T-helper 17 cell (primary cell): ENCODE results near the gene SENP1. TPM values are rescaled to one million over a fixed set of nuclear protein-coding genes. Genes with fewer than 3 reads are reported as not detected.

Experiments used
- ATAC-seq: fragments of 150-1000 bp; cut with Tn5 transposase; 2 replicates; pipeline ENCODE4 v1.10.0; 2021; ENCODE audit warnings: mild to moderate bottlenecking, moderate library complexity
- DNase-seq, 3 donors: peaks; one replicate each; pipeline versions ENCODE4 v3.0.0 to v3.0.0-alpha.2; 2020 to 2021
- H3K9me3 ChIP-seq: one replicate; pipeline ENCODE4 v1.7.0; 2013; ENCODE audit warnings: low read length, mild to moderate bottlenecking; ENCODE audit not compliant: control insufficient read depth, poor library complexity, severe bottlenecking
- H3K27ac Mint-ChIP-seq: one replicate; pipeline ENCODE4 v1.8.0; 2022; ENCODE audit warnings: mild to moderate bottlenecking, moderate library complexity, mixed read lengths
- H3K27me3 Mint-ChIP-seq: one replicate; pipeline ENCODE4 v1.8.0; 2022; ENCODE audit warnings: mixed read lengths
- H3K36me3 Mint-ChIP-seq: one replicate; pipeline ENCODE4 v1.8.0; 2022; ENCODE audit warnings: low read depth, mixed read lengths
- H3K4me1 Mint-ChIP-seq: one replicate; pipeline ENCODE4 v1.8.0; 2022; ENCODE audit warnings: mild to moderate bottlenecking, mixed read lengths
- H3K4me3 Mint-ChIP-seq: one replicate; pipeline ENCODE4 v1.8.0; 2022; ENCODE audit warnings: mild to moderate bottlenecking, moderate library complexity, mixed read lengths
- total RNA-seq, 4 donors: library from RNA in 2 of 4; stranded (reverse) in 2 of 4; gene quantifications; one replicate each; pipeline ENCODE4 v1.2.3 and lab custom pipeline; 2022 to 2026

SENP1 gene
- total RNA-seq, 2 donors from 2014 or later = 26.9 to 33.8 TPM

DNA sequence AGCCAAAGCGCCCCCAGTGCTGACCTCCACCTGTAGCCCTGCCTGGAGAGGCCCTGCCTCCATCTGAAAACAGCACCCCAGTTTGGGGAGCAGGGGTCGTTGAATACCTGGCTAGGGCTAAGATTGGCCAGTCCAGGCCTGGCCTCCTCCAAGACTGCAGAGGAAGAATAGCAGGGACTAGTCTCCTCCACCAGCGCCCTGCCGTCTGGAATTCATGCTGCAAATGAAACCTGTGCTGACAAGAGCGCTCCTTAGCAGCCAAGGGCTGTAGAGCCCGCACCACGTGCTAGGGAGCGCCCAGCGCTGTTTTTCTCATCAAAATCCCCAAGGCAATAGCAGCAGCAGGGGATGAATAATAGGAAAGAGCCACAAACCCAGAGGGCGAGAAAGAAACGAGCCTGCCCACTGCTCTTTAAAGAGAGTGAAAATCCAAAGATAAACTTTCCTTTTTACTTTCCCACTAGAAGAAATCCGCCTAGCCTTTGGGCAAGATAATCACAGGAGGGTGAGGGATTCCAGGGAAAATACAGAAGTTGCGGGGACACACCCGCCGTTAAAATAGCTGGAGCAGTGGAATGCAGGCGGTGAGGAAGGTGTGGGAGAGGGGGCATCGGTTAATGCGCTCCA lies 104.9 kb downstream of the SENP1 start:
- peaks cover 83% of the 10 kb centered on the region for H3K27me3 Mint-ChIP-seq
- peaks cover 38% of the 10 kb centered on the region for H3K4me1 Mint-ChIP-seq
- H3K36me3 Mint-ChIP-seq = peaks cover 3% of the 10 kb centered on the region
- H3K27ac Mint-ChIP-seq = no peak overlapping the region
- no peaks in the 10 kb centered on the region for H3K9me3 ChIP-seq
- H3K4me3 Mint-ChIP-seq = peak overlapping the region; percentile 86
- ATAC-seq (no peak), DNase-seq (no peak)

DNA sequence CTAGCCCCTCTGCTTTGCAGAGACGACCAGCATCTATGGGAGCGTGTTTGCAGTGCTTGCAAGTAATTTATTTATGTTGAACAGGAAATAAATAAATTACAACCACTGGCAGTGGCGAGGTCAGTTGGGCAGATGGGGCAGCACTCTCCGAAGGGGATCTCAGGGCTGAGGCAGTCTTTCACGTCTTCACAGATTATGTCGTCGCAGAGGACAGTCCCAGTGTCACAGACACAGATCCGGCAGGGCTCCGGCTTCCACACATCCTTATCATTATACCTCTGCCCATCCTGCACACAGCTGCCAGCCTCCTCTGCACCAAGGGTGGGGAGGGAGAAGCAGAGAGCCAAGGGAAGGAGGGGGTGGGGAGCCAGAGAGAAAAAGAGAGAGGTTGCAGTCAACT lies 106.1 kb downstream of the SENP1 start:
- DNase-seq (no peak), ATAC-seq (no peak)
- H3K4me3 Mint-ChIP-seq = no peak overlapping the region
- H3K27ac Mint-ChIP-seq = no peak overlapping the region
- H3K4me1 Mint-ChIP-seq = peaks cover 33% of the 10 kb centered on the region
- no peaks in the 10 kb centered on the region for H3K9me3 ChIP-seq
- H3K27me3 Mint-ChIP-seq = peaks cover 83% of the 10 kb centered on the region
- H3K36me3 Mint-ChIP-seq = peaks cover 3% of the 10 kb centered on the region

DNA sequence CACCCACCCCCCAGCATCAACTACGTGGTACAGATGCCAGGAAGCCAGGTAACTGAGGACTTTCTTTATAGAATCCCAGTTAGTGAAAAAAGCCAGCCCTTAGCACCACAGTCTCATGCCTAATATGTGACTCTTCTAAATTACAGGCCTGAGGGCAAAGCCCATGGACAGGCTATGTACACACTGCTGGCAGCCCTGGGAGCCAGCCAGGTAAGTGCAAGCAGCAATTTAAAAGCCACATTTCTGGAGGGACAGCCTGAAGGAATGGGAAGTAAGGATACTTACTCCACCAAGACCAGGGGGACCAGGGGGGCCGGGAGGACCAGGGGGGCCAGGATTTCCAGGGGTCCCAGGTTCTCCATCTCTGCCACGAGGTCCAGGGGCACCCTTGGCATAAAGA lies 108.6 kb downstream of the SENP1 start:
- Mint-ChIP-seq H3K27ac (no peak overlapping the region), H3K36me3 (peaks cover 5% of the 10 kb centered on the region), H3K4me3 (no peak overlapping the region), H3K27me3 (peaks cover 77% of the 10 kb centered on the region), H3K4me1 (peaks cover 19% of the 10 kb centered on the region)
- DNase-seq (no peak), ATAC-seq (no peak)
- no peaks in the 10 kb centered on the region for H3K9me3 ChIP-seq

DNA sequence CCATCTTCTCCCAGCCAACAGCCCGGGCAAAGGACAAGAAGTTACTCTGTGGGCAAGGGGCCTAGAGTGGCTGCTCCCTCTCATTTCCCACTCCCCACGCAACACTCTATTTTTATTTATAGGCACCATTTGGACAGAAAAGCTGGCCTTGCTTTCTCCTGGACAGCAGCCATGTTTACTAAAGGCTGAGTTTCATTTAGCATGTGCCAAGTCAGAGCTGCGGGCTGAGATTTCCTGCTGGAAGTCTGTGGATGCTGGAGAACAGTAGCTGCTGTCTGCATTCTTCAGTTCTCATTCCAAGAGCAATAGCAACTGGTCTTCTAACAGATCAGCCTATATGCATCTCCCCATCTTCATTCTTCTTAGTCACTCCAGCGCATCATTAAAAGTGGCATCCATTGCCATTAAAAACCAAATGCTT lies 109.9 kb downstream of the SENP1 start:
- Mint-ChIP-seq H3K27me3 (peaks cover 66% of the 10 kb centered on the region), H3K27ac (no peak overlapping the region), H3K36me3 (peaks cover 5% of the 10 kb centered on the region), H3K4me1 (peaks cover 6% of the 10 kb centered on the region), H3K4me3 (no peak overlapping the region)
- ATAC-seq (no peak), DNase-seq (no peak)
- no peaks in the 10 kb centered on the region for H3K9me3 ChIP-seq

DNA sequence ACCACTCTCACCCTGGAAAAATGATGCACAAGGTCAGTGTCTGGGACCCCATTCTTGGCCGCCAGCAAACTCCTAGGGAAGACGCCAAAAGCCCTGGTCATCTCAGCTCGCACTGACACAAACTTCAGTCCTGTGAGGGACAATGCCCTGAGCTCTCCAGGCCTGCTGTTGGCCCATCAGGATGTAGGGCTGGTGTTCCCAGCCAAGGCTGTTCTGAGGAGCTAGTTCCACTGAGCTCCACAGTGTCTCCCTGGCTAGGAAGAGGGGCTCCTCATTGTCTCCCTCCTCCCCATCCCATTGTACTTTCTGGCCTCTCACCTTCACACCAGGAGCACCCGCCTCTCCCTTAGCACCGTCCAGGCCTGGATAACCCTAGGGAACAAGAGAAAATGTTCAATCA lies 112.4 kb downstream of the SENP1 start:
- H3K9me3 ChIP-seq = no peaks in the 10 kb centered on the region
- Mint-ChIP-seq H3K4me1 (peaks cover 26% of the 10 kb centered on the region), H3K36me3 (peaks cover 2% of the 10 kb centered on the region), H3K27me3 (peaks cover 41% of the 10 kb centered on the region), H3K27ac (no peak overlapping the region), H3K4me3 (no peak overlapping the region)
- ATAC-seq (no peak), DNase-seq (no peak)

Other genes with a start within 250 kb of the SENP1 start
- gene VDR, start 201.1 kb downstream of the SENP1 start, total RNA-seq = 1 to 10 TPM; 1.8 to 4.5 TPM
- 10 to 100 TPM; 17.5 to 20.5 TPM for gene TMEM106C, start 142.5 kb downstream of the SENP1 start, total RNA-seq
- not detected for gene COL2A1, start 101.6 kb downstream of the SENP1 start, total RNA-seq
- 10 to 100 TPM; 19.6 to 19.9 TPM for gene PFKM, start 13.3 kb upstream of the SENP1 start, total RNA-seq
- gene ASB8, start 51.4 kb upstream of the SENP1 start, total RNA-seq = 10 to 100 TPM; 39.0 to 59.6 TPM
- 1 to 10 TPM; 7.5 to 8.6 TPM for gene CCDC184, start 77.6 kb upstream of the SENP1 start, total RNA-seq
- gene OR10AD1, start 97.2 kb upstream of the SENP1 start, total RNA-seq = not detected
- gene ZNF641, start 244.8 kb upstream of the SENP1 start, total RNA-seq = 10 to 100 TPM; 18.4 to 27.1 TPM